Osteocyte (in vitro differentiated cells): ENCODE results near the gene KCNIP4. TPM values are rescaled to one million over a fixed set of nuclear protein-coding genes. Genes with fewer than 3 reads are reported as not detected.

Experiments
- DNase-seq: peaks from one replicate; pipeline ENCODE4 v3.0.0; 2021; ENCODE audit warnings: mixed read lengths; ENCODE audit not compliant: unreplicated experiment; ENCODE audit errors: extremely low spot score
- H3K27ac Mint-ChIP-seq: one replicate; pipeline ENCODE4 v1.8.0; 2021; ENCODE audit warnings: mild to moderate bottlenecking, mixed read lengths; ENCODE audit not compliant: unreplicated experiment
- H3K27me3 Mint-ChIP-seq: one replicate; pipeline ENCODE4 v1.8.0; 2021; ENCODE audit warnings: mixed read lengths; ENCODE audit not compliant: unreplicated experiment
- H3K36me3 Mint-ChIP-seq: one replicate; pipeline ENCODE4 v1.8.0; 2021; ENCODE audit warnings: mixed read lengths; ENCODE audit not compliant: unreplicated experiment
- H3K4me1 Mint-ChIP-seq: one replicate; pipeline ENCODE4 v1.8.0; 2021; ENCODE audit warnings: mixed read lengths; ENCODE audit not compliant: unreplicated experiment
- H3K4me3 Mint-ChIP-seq: one replicate; pipeline ENCODE4 v1.8.0; 2021; ENCODE audit warnings: mild to moderate bottlenecking, moderate library complexity, mixed read lengths; ENCODE audit not compliant: unreplicated experiment
- H3K9me3 Mint-ChIP-seq: one replicate; pipeline ENCODE4 v1.8.0; 2021; ENCODE audit warnings: mixed read lengths; ENCODE audit not compliant: unreplicated experiment
- CTCF ChIP-seq: fragments of 200-600 bp; sonication (generic); IDR thresholded peaks from 2 replicates; pipeline ENCODE4 v1.5.0; 2021; ENCODE audit warnings: antibody characterized with exemption, mild to moderate bottlenecking, moderate library complexity
- total RNA-seq: library from RNA; stranded (reverse); gene quantifications from 2 replicates; pipeline ENCODE4 v1.2.1, GENCODE V29; 2021

The KCNIP4 gene
- total RNA-seq, 1 donor from 2014 or later = 0.24 TPM

GRCh38 chr4:21454201-21454600, 494.4 kb downstream of the KCNIP4 start:
- H3K27me3 Mint-ChIP-seq = no peaks in the 10 kb centered on the region
- H3K27ac Mint-ChIP-seq = no peak overlapping the region
- peaks cover 6% of the 10 kb centered on the region for H3K9me3 Mint-ChIP-seq
- no peak for DNase-seq
- H3K4me3 Mint-ChIP-seq = no peak overlapping the region
- H3K4me1 Mint-ChIP-seq = no peaks in the 10 kb centered on the region
- no peak for TF ChIP-seq CTCF
- H3K36me3 Mint-ChIP-seq = no peaks in the 10 kb centered on the region

DNA sequence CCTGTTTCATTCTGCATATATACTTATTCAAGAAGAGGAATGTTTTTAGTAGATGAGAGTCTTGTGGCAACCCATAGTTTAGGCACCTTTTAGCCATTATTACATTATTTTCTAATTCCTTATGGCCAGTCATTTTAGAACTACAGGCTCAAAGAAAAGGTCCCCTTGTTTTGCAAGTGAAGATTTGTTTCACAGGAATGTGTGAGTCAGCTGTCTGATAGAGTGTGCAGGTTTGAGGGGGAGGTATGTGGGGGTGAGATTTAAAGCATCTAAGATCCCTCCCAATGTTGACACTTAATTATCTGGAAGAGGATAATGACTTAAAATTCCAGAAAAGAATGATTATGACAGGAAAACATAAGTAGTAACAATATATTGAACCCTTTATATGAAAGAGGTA, 495.6 kb downstream of the KCNIP4 start:
- Mint-ChIP-seq H3K4me3 (no peak overlapping the region), H3K9me3 (peaks cover 6% of the 10 kb centered on the region), H3K4me1 (no peaks in the 10 kb centered on the region), H3K27ac (no peak overlapping the region), H3K36me3 (no peaks in the 10 kb centered on the region), H3K27me3 (no peaks in the 10 kb centered on the region)
- no peak for TF ChIP-seq CTCF
- DNase-seq = no peak

DNA sequence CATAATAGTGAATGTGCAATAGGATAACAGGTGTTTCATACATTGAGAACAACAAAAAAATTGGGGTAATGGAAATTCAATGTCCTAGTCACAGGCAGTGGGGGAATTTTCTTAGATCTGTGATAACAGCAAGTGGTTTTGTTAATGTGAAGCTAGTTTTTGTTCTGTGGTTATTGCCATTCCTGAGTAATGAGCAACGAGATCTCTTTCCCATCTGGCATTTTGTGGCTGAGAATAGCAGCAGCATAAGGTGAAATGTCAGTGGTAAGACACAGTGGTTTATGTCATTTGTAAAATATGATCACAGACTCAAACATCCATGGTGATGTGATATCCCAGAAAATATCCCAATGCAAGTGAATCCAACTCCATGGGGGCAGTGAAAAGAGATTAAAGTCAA, 497.5 kb downstream of the KCNIP4 start:
- no peak for DNase-seq
- TF ChIP-seq CTCF = no peak

DNA sequence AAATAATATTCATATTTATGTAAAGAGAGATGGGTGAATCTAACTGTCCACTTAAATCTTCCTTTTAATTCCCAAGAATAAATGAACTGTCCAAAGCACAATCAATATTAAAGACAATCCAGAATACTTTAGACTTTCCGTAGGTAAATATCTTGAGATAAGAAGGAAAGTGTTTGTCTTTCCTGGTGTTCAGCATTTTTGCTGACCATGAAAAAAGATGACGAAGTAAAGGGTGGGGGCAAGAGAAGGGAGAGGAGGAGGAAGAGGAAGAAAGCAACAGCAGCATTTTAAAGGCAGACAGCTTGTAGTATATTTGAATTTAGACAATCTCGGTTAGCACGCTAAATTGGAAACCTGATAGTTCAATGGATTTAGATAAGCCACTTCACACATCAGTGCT, 498.2 kb downstream of the KCNIP4 start:
- Mint-ChIP-seq H3K4me1 (no peaks in the 10 kb centered on the region), H3K36me3 (no peaks in the 10 kb centered on the region), H3K27ac (no peak overlapping the region), H3K4me3 (no peak overlapping the region), H3K27me3 (no peaks in the 10 kb centered on the region), H3K9me3 (no peaks in the 10 kb centered on the region)
- no peak for DNase-seq
- no peak for TF ChIP-seq CTCF

More for the DNA sequence above, 497.5 kb downstream of the KCNIP4 start:
- H3K4me1 Mint-ChIP-seq = no peaks in the 10 kb centered on the region
- no peak overlapping the region for H3K27ac Mint-ChIP-seq
- H3K4me3 Mint-ChIP-seq = no peak overlapping the region
- no peaks in the 10 kb centered on the region for H3K27me3 Mint-ChIP-seq
- H3K9me3 Mint-ChIP-seq = no peaks in the 10 kb centered on the region
- H3K36me3 Mint-ChIP-seq = no peaks in the 10 kb centered on the region

GRCh38 chr4:21447301-21448054, 501.1 kb downstream of the KCNIP4 start:
- no peaks in the 10 kb centered on the region for H3K36me3 Mint-ChIP-seq
- no peaks in the 10 kb centered on the region for H3K27me3 Mint-ChIP-seq
- H3K27ac Mint-ChIP-seq = no peak overlapping the region
- H3K4me1 Mint-ChIP-seq = no peaks in the 10 kb centered on the region
- DNase-seq = no peak
- H3K9me3 Mint-ChIP-seq = peaks cover 8% of the 10 kb centered on the region
- H3K4me3 Mint-ChIP-seq = no peak overlapping the region
- TF ChIP-seq CTCF = no peak
